Endodermal cell (in vitro differentiated cells): ENCODE results near the gene TOMM22. TPM values are rescaled to one million over a fixed set of nuclear protein-coding genes. Genes with fewer than 3 reads are reported as not detected.

Experiments
- DNase-seq: peaks from one replicate; pipeline ENCODE4 v3.0.0-alpha.2; 2017
- H3K27ac ChIP-seq: 2 replicates; pipeline ENCODE4 v1.5.1; 2013; ENCODE audit warnings: mild to moderate bottlenecking, low read depth, low read length, moderate library complexity
- H3K27me3 ChIP-seq: 2 replicates; pipeline ENCODE4 v1.6.1; 2013; ENCODE audit warnings: mild to moderate bottlenecking, low read length, moderate library complexity; ENCODE audit not compliant: insufficient read depth, control insufficient read depth, poor library complexity, severe bottlenecking
- H3K36me3 ChIP-seq: 2 replicates; pipeline ENCODE4 v1.7.0; 2013; ENCODE audit warnings: mild to moderate bottlenecking, low read length, moderate library complexity; ENCODE audit not compliant: control insufficient read depth, insufficient read depth
- H3K4me1 ChIP-seq: one replicate; pipeline ENCODE4 v1.7.0; 2013; ENCODE audit warnings: low read length; ENCODE audit not compliant: control insufficient read depth, insufficient read depth
- H3K4me3 ChIP-seq: 2 replicates; pipeline ENCODE4 v1.5.1; 2013; ENCODE audit warnings: mild to moderate bottlenecking, low read length, moderate library complexity
- H3K9ac ChIP-seq: 2 replicates; pipeline ENCODE4 v1.6.1; 2013; ENCODE audit warnings: mild to moderate bottlenecking, low read length, moderate library complexity; ENCODE audit not compliant: poor library complexity, severe bottlenecking; ENCODE audit errors: extremely low read depth
- H3K9me3 ChIP-seq: 2 replicates; pipeline ENCODE4 v1.6.1; 2013; ENCODE audit warnings: mild to moderate bottlenecking, low read length, moderate library complexity; ENCODE audit not compliant: control insufficient read depth
- H3K27ac Mint-ChIP-seq: 2 replicates; pipeline ENCODE4 v1.8.0; 2020; ENCODE audit warnings: mixed read lengths
- H3K27me3 Mint-ChIP-seq: 2 replicates; pipeline ENCODE4 v1.8.0; 2021; ENCODE audit warnings: mild to moderate bottlenecking, mixed read lengths; ENCODE audit not compliant: insufficient read depth
- H3K36me3 Mint-ChIP-seq: 2 replicates; pipeline ENCODE4 v1.8.0; 2020; ENCODE audit warnings: low read depth, mixed read lengths
- H3K4me1 Mint-ChIP-seq: 2 replicates; pipeline ENCODE4 v1.8.0; 2020; ENCODE audit warnings: mixed read lengths
- H3K4me3 Mint-ChIP-seq: 2 replicates; pipeline ENCODE4 v1.8.0; 2020; ENCODE audit warnings: mild to moderate bottlenecking, moderate library complexity, mixed read lengths
- H3K9me3 Mint-ChIP-seq: 2 replicates; pipeline ENCODE4 v1.8.0; 2020; ENCODE audit warnings: mild to moderate bottlenecking, mixed read lengths
- WGBS, 2 experiments: methylation state at CpG; one replicate each; pipeline versions ENCODE4 v1.1.5 to v1.1.7; 2013; ENCODE audit warnings: missing lambda C conversion rate in 2 of 2, mixed read lengths in 1 of 2; ENCODE audit not compliant: insufficient coverage in 1 of 2, insufficient read length in 1 of 2; 5-methylcytosine and 5-hydroxymethylcytosine counted together
- total RNA-seq, 2 donors: library from RNA; stranded (reverse); fragmentation: NEBNext Ultra II Directional in 1 of 2; extraction: Animal tissue kit (Norgen Biotek cat#: 25700) in 1 of 2; gene quantifications; 2 replicates in 1 of 2; 3 replicates in 1 of 2; pipeline ENCODE4 v1.2.1, GENCODE V29; 2021
- TF ChIP-seq, protein P1 (sequence below): fragments of 200-600 bp; sonication (generic); conservative IDR thresholded peaks from 2 replicates; pipeline ENCODE4 v1.5.0; 2021; ENCODE audit warnings: antibody characterized with exemption, mild to moderate bottlenecking

Gene TOMM22
- total RNA-seq, 2 donors from 2014 or later = 114 to 119 TPM

DNA sequence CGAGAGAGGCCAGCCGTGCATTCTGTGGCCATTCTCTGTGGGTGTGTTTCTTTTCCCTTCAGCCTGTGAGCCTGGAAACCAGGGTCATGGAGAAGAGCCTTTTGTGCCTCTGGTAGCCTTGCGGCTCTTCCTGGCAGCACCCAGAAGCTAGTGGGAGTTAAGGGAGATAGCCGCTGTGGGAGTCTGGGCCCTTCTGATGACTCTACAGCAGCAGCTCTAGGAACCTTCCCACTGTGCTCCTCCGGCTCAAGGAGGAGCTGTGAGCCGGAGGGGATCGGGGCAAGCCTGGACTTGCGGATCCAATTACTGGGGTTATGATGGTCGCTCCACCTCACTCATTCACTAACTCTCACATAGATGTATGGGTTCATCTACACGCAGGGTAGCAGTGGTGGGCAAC, 34.5 kb downstream of the TOMM22 start:
- Mint-ChIP-seq H3K4me1 (peaks cover 34% of the 10 kb centered on the region), H3K9me3 (no peaks in the 10 kb centered on the region), H3K4me3 (no peak overlapping the region), H3K27me3 (no peaks in the 10 kb centered on the region), H3K36me3 (peaks cover 31% of the 10 kb centered on the region), H3K27ac (peak overlapping the region; percentile 20)
- Histone ChIP-seq H3K27me3 (no peaks in the 10 kb centered on the region), H3K9ac (no peak overlapping the region), H3K4me3 (no peak overlapping the region), H3K27ac (peak overlapping the region; percentile 3), H3K9me3 (no peaks in the 10 kb centered on the region), H3K36me3 (peaks cover 52% of the 10 kb centered on the region), H3K4me1 (peaks cover 15% of the 10 kb centered on the region)
- 94 to 96% methylated on average over 7 to 10 of the region's 10 CpGs for WGBS, 2 experiments
- DNase-seq = no peak
- TF ChIP-seq, protein P1, sequence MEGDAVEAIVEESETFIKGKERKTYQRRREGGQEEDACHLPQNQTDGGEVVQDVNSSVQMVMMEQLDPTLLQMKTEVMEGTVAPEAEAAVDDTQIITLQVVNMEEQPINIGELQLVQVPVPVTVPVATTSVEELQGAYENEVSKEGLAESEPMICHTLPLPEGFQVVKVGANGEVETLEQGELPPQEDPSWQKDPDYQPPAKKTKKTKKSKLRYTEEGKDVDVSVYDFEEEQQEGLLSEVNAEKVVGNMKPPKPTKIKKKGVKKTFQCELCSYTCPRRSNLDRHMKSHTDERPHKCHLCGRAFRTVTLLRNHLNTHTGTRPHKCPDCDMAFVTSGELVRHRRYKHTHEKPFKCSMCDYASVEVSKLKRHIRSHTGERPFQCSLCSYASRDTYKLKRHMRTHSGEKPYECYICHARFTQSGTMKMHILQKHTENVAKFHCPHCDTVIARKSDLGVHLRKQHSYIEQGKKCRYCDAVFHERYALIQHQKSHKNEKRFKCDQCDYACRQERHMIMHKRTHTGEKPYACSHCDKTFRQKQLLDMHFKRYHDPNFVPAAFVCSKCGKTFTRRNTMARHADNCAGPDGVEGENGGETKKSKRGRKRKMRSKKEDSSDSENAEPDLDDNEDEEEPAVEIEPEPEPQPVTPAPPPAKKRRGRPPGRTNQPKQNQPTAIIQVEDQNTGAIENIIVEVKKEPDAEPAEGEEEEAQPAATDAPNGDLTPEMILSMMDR = no peak

DNA sequence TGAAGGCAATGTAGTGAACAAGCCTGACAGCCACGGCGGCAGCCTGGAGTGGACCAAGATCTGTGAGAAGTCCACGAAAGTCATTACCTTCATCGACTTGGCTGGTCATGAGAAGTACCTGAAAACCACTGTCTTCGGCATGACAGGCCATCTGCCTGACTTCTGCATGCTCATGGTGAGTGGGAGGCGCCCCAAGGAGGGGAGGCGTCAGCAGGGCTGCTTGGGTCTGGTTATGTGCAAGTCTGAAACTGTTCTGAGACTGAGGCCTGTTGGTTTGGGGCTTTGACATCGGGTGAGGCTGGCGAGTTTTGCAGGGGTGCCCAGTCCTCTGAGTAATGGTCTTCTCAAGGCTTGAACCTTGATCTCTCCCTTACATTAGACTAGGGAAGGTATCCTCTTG, 35.1 kb downstream of the TOMM22 start:
- no peak overlapping the region for H3K4me3 Mint-ChIP-seq
- peaks cover 34% of the 10 kb centered on the region for H3K4me1 Mint-ChIP-seq
- 86 to 92% methylated on average over 9 of the region's 9 CpGs for WGBS, 2 experiments
- peaks cover 55% of the 10 kb centered on the region for H3K36me3 ChIP-seq
- H3K9me3 Mint-ChIP-seq = no peaks in the 10 kb centered on the region
- peaks cover 15% of the 10 kb centered on the region for H3K4me1 ChIP-seq
- H3K27me3 Mint-ChIP-seq = no peaks in the 10 kb centered on the region
- H3K4me3 ChIP-seq = no peak overlapping the region
- TF ChIP-seq, protein P1 = no peak
- no peak overlapping the region for H3K9ac ChIP-seq
- no peaks in the 10 kb centered on the region for H3K9me3 ChIP-seq
- DNase-seq = no peak
- no peaks in the 10 kb centered on the region for H3K27me3 ChIP-seq
- peak overlapping the region; percentile 20 for H3K27ac Mint-ChIP-seq
- H3K27ac ChIP-seq = peak overlapping the region; percentile 46
- H3K36me3 Mint-ChIP-seq = peaks cover 35% of the 10 kb centered on the region

DNA sequence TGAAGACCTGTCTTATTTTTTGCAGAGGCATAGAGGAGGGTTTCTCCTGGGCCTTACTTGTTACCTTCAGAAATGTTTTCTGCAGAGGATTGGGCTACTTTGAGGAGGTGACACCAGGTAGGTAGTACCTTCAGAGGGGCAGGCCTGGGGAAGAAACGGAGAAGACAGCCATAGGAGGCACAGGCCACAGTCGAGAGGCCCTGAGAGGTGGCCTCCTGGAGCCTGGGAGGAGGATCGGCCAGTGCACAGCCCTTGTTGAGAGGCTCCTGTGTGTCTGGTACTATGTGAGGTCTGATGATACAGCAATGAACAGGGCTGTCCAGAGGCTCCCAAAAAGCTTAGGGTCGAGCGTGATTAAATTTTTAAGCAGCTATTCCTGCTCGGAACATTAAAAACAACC, 35.5 kb downstream of the TOMM22 start:
- Mint-ChIP-seq H3K27me3 (no peaks in the 10 kb centered on the region), H3K4me1 (peaks cover 30% of the 10 kb centered on the region), H3K9me3 (no peaks in the 10 kb centered on the region), H3K4me3 (no peak overlapping the region), H3K27ac (peak overlapping the region; percentile 20), H3K36me3 (peaks cover 39% of the 10 kb centered on the region)
- peak overlapping the region; percentile 46 for H3K27ac ChIP-seq
- H3K4me1 ChIP-seq = peaks cover 15% of the 10 kb centered on the region
- H3K4me3 ChIP-seq = no peak overlapping the region
- no peaks in the 10 kb centered on the region for H3K27me3 ChIP-seq
- no peaks in the 10 kb centered on the region for H3K9me3 ChIP-seq
- TF ChIP-seq, protein P1 = no peak
- WGBS, 2 experiments = 79 to 93% methylated on average over 4 to 6 of the region's 6 CpGs
- H3K9ac ChIP-seq = no peak overlapping the region
- DNase-seq = no peak
- H3K36me3 ChIP-seq = peaks cover 59% of the 10 kb centered on the region
